GM19452 (cell line): ENCODE results near the gene DIS3.
"Not testable (repeated sequence)": the region's sequence is repeated elsewhere in the genome, so short reads cannot be mapped to it uniquely, and the experiment has no call there.

ENCODE experiments used
- ATAC-seq: cut with Tn5 transposase; IDR thresholded peaks from one replicate; pipeline ENCODE4 v1.9.1; 2021; ENCODE audit not compliant: unreplicated experiment

The DIS3 gene, protein sequence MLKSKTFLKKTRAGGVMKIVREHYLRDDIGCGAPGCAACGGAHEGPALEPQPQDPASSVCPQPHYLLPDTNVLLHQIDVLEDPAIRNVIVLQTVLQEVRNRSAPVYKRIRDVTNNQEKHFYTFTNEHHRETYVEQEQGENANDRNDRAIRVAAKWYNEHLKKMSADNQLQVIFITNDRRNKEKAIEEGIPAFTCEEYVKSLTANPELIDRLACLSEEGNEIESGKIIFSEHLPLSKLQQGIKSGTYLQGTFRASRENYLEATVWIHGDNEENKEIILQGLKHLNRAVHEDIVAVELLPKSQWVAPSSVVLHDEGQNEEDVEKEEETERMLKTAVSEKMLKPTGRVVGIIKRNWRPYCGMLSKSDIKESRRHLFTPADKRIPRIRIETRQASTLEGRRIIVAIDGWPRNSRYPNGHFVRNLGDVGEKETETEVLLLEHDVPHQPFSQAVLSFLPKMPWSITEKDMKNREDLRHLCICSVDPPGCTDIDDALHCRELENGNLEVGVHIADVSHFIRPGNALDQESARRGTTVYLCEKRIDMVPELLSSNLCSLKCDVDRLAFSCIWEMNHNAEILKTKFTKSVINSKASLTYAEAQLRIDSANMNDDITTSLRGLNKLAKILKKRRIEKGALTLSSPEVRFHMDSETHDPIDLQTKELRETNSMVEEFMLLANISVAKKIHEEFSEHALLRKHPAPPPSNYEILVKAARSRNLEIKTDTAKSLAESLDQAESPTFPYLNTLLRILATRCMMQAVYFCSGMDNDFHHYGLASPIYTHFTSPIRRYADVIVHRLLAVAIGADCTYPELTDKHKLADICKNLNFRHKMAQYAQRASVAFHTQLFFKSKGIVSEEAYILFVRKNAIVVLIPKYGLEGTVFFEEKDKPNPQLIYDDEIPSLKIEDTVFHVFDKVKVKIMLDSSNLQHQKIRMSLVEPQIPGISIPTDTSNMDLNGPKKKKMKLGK

GRCh38 chr13:72781451-72782439 lies at the start of gene DIS3, which contains the start of gene PIBF1:
Gene DIS3 (minus strand): TSS chr13:72781900. CDS start chr13:72781832, 68 bp downstream.
Gene PIBF1 (plus strand): TSS chr13:72782133. CDS start chr13:72783470, 1,337 bp downstream.
- ATAC-seq, result peak; percentile 97

GRCh38 chr13:72823724-72824123 lies 42.0 kb upstream of the DIS3 start:
- no peak for ATAC-seq

DNA sequence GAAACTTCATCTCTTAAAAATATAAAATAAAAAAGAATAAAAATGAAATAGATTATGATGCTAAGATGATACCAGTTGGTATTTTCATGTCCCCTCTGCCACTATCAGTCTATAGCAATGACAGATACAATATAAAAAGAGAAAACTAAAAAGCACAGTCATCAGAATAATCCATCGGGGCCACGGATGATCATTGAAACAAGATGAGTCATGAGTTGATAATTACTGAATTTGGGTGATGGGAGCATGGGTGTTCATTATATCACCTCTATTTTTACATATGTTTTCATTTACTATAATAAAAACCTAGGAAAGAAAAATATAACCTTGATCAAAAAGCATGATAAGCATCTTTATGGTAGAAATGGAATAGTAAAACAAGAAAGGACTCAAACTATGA lies 41.4 kb upstream of the DIS3 start:
- ATAC-seq, result no peak

GRCh38 chr13:72820898-72821279 lies 39.2 kb upstream of the DIS3 start:
- ATAC-seq, result no peak

- no peak for ATAC-seq
These were observed 38.6 kb upstream of the DIS3 start for GRCh38 chr13:72820156-72820897.

- ATAC-seq, result no peak
These were observed 27.3 kb upstream of the DIS3 start for GRCh38 chr13:72808917-72809500.

- not testable (repeated sequence) for ATAC-seq
These were observed 24.8 kb upstream of the DIS3 start for GRCh38 chr13:72806514-72806913.

- ATAC-seq, result no peak
These were observed 24.1 kb upstream of the DIS3 start for GRCh38 chr13:72805676-72806346.

DNA sequence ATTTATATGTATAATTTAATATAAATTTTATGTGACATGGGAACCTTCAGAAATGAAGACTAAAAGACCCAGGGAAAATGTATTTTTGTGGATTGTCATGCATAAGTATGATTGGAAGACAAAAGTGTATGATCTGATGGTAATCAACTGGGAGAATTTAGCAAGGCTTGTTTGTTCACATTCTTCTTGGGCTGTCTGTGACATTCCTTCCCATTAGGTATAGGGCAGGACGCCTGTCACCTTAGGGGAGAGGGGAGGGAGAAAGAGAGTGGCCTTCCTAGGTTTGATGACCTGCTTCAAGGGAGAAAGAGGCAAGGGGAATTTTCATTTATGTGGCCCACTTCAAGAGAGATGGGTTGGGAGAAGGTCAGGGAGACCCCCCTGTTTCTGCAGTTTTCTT lies 22.6 kb upstream of the DIS3 start:
- no peak for ATAC-seq

DNA sequence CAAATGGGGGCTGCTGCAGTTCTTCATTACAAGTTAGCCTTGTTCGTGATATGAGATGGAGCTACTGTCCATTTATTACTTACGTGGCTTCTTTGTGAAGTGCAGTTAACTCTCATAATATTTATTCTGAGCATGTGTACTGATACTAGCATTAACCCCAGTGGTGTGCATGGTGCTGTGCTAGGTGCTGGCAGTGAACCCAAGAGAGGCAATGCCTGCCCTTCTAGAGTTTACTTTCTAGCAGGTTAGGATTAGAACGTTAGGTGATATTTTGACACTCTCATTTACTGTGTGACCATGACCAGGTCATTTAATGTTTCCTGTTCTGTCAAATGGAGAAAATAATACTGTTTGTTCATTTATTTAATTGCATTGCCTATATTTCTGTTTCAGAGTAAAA lies 17.1 kb upstream of the DIS3 start:
- ATAC-seq, result no peak

GRCh38 chr13:72792640-72793039 lies 10.9 kb upstream of the DIS3 start:
- ATAC-seq, result no peak

- ATAC-seq, result no peak
These were observed 7.1 kb upstream of the DIS3 start for GRCh38 chr13:72788831-72789230.

GRCh38 chr13:72784679-72785078 lies 3.0 kb upstream of the DIS3 start:
- not testable (repeated sequence) for ATAC-seq

GRCh38 chr13:72782717-72783116 lies 1.0 kb upstream of the DIS3 start:
- no peak for ATAC-seq

DNA sequence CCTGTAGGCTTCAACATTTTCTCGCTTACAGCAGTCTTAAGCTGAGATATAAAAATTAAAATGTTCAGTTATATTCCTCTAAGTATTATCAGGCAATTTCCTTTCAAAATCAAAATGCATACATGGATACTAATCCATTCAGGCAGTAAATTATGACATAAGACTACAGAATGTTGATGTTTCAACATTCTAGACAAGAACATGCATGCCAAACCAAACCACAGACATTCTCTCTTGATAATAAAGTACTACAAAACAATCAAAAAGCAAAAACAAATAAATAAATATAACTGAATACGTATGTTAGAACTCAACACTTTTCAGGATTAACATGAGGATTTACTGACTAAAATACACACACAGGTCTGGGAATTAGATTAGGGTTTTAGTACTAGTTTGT lies 7.7 kb downstream of the DIS3 start:
- ATAC-seq, result no peak

- ATAC-seq, result no peak
These were observed 18.3 kb downstream of the DIS3 start for GRCh38 chr13:72763411-72763810.

GRCh38 chr13:72760189-72760588 lies 21.5 kb downstream of the DIS3 start:
- no peak for ATAC-seq

GRCh38 chr13:72757792-72758535 lies 23.7 kb downstream of the DIS3 start:
- no peak for ATAC-seq
